Activated naive CD8-positive, alpha-beta T cell treated with anti-CD3 and anti-CD28 coated beads, Interleukin-2, amount 10 ng/mL, durations not matched to agents 7 days and 5 days (primary cell): Measurements from ENCODE around the gene ZNRF3. TPM values are rescaled to one million over a fixed set of nuclear protein-coding genes. Genes with fewer than 3 reads are reported as not detected.

ENCODE experiments used
- ATAC-seq: fragments of 150-1000 bp; cut with Tn5 transposase; one replicate; pipeline ENCODE4 v1.10.0; 2021; ENCODE audit warnings: low read depth, moderate library complexity
- POLR2A ChIA-PET: fragments of 350-600 bp; sonication (Branson Sonifier 250); formaldehyde crosslinking; loops from one replicate; lab custom pipeline; 2021; ENCODE audit warnings: antibody characterized with exemption; lab: Charles Lee
- DNase-seq: peaks from one replicate; pipeline ENCODE4 v3.0.0; 2021
- H3K27ac Mint-ChIP-seq: one replicate; pipeline ENCODE4 v1.8.0; 2022; ENCODE audit warnings: mild to moderate bottlenecking, mixed read lengths
- H3K27me3 Mint-ChIP-seq: one replicate; pipeline ENCODE4 v1.8.0; 2022; ENCODE audit warnings: mild to moderate bottlenecking, moderate library complexity, mixed read lengths
- H3K36me3 Mint-ChIP-seq: one replicate; pipeline ENCODE4 v1.8.0; 2021; ENCODE audit warnings: mild to moderate bottlenecking, mixed read lengths
- H3K4me1 Mint-ChIP-seq: one replicate; pipeline ENCODE4 v1.8.0; 2021; ENCODE audit warnings: mixed read lengths
- H3K4me3 Mint-ChIP-seq: one replicate; pipeline ENCODE4 v1.8.0; 2022; ENCODE audit warnings: mild to moderate bottlenecking, moderate library complexity, mixed read lengths
- H3K9me3 Mint-ChIP-seq: one replicate; pipeline ENCODE4 v1.8.0; 2021; ENCODE audit warnings: mixed read lengths
- total RNA-seq, 2 experiments: library from RNA; stranded (reverse); gene quantifications; one replicate each; pipeline ENCODE4 v1.2.3, GENCODE V29; 2021

The ZNRF3 gene
- total RNA-seq, 2 experiments from 2014 or later = 1.0 to 1.1 TPM

DNA sequence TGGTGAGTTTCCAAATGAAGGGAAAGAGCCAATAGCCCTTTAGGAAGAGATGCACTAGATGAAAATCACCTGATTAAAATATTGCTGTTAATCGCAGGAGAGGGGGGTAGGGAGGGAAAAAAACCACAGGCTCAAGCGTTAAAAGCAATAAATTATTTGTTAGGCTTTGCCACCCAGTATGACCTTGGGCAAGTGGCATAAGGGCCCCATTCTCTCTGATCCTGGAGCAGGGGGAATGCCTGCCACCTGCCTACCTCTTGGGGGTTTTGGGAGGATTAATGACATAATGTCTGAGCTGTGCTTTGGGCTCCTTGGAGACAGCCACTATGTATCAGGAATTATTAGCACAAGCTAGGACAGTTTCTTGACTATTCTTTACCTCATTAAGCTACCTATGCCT lies 80.0 kb downstream of the ZNRF3 start:
- H3K4me1 Mint-ChIP-seq = peaks cover 2% of the 10 kb centered on the region
- H3K4me3 Mint-ChIP-seq = no peak overlapping the region
- H3K27ac Mint-ChIP-seq = no peak overlapping the region
- ATAC-seq (no peak), DNase-seq (no peak)
- H3K9me3 Mint-ChIP-seq = no peaks in the 10 kb centered on the region
- H3K27me3 Mint-ChIP-seq = peaks cover 81% of the 10 kb centered on the region
- POLR2A ChIA-PET = no interaction called here
- H3K36me3 Mint-ChIP-seq = peaks cover 3% of the 10 kb centered on the region

GRCh38 chr22:28967163-28967665 lies 83.8 kb downstream of the ZNRF3 start:
- H3K4me1 Mint-ChIP-seq = no peaks in the 10 kb centered on the region
- H3K27ac Mint-ChIP-seq = no peak overlapping the region
- no peak overlapping the region for H3K4me3 Mint-ChIP-seq
- POLR2A ChIA-PET = no interaction called here
- H3K9me3 Mint-ChIP-seq = no peaks in the 10 kb centered on the region
- DNase-seq = no peak
- no peaks in the 10 kb centered on the region for H3K36me3 Mint-ChIP-seq
- ATAC-seq = no peak
- peaks cover 52% of the 10 kb centered on the region for H3K27me3 Mint-ChIP-seq

DNA sequence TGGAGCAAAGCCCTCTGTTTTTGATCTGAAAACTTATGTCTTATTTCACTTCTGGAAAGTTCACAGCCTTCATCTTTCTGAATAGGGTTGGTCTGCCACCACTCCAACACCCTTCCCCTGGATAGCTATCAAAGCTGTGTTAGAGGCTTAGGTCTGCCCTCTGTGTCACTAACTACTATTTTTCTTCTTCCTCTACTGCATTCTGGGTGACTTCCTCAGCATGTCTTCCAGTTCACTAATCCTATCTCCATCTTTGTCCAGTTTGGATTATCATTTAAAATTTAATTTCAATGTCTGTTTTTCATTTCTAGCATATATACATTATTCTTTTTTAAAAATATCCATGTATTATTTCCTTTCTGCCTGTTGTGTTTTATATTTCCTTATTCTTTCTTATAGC lies 84.6 kb downstream of the ZNRF3 start:
- H3K27me3 Mint-ChIP-seq = peaks cover 44% of the 10 kb centered on the region
- H3K27ac Mint-ChIP-seq = no peak overlapping the region
- H3K36me3 Mint-ChIP-seq = no peaks in the 10 kb centered on the region
- DNase-seq (no peak), ATAC-seq (no peak)
- no peak overlapping the region for H3K4me3 Mint-ChIP-seq
- no peaks in the 10 kb centered on the region for H3K4me1 Mint-ChIP-seq
- POLR2A ChIA-PET = no interaction called here
- H3K9me3 Mint-ChIP-seq = no peaks in the 10 kb centered on the region

DNA sequence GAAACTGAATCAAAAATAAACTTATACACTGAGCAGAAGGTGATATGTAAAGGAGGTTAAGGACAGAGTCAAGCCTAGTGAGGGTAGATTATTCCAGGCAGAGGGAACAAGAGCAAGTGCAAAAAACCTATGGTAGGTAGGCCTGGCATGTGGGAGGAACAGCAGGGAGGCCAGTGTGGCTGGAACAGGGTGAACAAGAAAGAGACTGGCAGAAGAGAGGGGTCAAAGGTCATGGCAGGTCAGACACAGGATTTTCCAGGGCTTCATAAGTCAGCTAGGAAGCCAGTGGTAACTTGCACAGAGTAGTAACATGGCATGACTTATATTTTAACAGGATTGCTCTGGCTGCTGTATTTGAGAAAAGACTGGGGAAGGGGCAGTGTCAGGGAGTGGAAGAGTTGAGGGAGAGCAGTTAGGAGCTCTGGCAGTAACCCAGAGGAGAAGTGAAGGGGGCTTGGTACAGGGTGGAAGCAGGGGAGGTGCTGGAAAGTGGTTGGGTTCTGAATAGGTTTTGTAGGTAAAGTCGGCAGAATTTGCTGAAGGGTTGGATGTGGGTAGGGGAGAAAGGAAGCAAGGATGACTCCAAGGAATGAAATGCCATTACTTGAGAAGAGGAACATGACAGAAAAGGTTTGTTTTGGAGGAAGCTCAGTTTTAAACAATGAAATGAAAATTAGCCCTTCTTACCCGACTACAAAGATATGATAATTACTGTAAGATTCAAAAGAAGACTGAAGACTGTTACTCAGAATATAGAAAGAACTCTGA lies 86.2 kb downstream of the ZNRF3 start:
- DNase-seq = no peak
- ATAC-seq = no peak
- Mint-ChIP-seq H3K4me3 (no peak overlapping the region), H3K27me3 (peaks cover 34% of the 10 kb centered on the region), H3K27ac (no peak overlapping the region), H3K9me3 (no peaks in the 10 kb centered on the region), H3K36me3 (no peaks in the 10 kb centered on the region), H3K4me1 (no peaks in the 10 kb centered on the region)
- POLR2A ChIA-PET = no interaction called here

DNA sequence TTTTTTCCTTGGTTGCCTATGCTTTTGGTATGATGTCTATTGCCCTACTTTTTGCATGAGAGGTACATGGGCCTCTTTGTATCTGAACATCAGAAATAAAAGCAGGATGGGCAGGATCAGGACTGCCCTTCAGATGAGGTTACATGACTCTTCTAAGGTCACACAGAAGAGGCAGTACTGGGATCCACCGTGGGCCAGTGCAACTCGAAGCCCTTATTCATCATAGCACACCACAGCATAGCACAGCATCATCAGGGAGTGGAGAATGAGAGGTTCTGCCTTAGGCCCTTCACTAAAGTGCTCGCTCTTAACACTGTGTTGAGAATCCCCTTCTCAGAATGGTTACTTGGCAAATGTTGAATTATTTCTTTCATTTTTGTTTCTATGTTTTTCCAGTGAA lies 90.0 kb downstream of the ZNRF3 start:
- Mint-ChIP-seq H3K4me3 (no peak overlapping the region), H3K36me3 (no peaks in the 10 kb centered on the region), H3K4me1 (no peaks in the 10 kb centered on the region), H3K27ac (no peak overlapping the region), H3K9me3 (no peaks in the 10 kb centered on the region), H3K27me3 (peaks cover 36% of the 10 kb centered on the region)
- DNase-seq (no peak), ATAC-seq (no peak)
- POLR2A ChIA-PET = no interaction called here

GRCh38 chr22:28977060-28977459 lies 93.7 kb downstream of the ZNRF3 start:
- no peak for DNase-seq
- Mint-ChIP-seq H3K4me3 (no peak overlapping the region), H3K27ac (no peak overlapping the region), H3K4me1 (no peaks in the 10 kb centered on the region), H3K9me3 (no peaks in the 10 kb centered on the region), H3K36me3 (no peaks in the 10 kb centered on the region), H3K27me3 (peaks cover 49% of the 10 kb centered on the region)
- no peak for ATAC-seq
- POLR2A ChIA-PET = no interaction called here

- POLR2A ChIA-PET = no interaction called here
- Mint-ChIP-seq H3K4me3 (no peak overlapping the region), H3K27me3 (peaks cover 50% of the 10 kb centered on the region), H3K36me3 (no peaks in the 10 kb centered on the region), H3K9me3 (no peaks in the 10 kb centered on the region), H3K27ac (no peak overlapping the region), H3K4me1 (no peaks in the 10 kb centered on the region)
- no peak for DNase-seq
- ATAC-seq = no peak
Measured at GRCh38 chr22:28977481-28977971, 94.2 kb downstream of the ZNRF3 start.

DNA sequence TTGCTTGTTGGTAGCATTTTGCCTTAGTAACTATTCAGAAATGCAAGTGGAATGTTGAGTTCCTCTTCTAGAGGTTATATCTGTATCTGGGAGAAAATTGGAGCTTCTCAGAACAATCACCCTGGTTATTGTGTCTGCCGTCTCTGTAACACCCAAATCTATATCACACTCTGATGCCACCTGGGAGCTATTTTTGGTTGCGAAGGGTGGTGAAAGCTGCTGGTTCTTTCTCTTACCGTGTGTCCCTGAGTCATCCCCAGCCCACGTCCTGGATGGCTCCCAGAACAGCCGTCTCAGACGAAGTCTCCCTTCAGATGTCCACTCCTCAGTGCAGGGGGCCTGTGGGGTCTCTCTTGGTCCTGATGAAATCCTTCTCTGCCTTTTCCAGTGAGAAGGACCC lies 94.8 kb downstream of the ZNRF3 start:
- ATAC-seq = no peak

DNA sequence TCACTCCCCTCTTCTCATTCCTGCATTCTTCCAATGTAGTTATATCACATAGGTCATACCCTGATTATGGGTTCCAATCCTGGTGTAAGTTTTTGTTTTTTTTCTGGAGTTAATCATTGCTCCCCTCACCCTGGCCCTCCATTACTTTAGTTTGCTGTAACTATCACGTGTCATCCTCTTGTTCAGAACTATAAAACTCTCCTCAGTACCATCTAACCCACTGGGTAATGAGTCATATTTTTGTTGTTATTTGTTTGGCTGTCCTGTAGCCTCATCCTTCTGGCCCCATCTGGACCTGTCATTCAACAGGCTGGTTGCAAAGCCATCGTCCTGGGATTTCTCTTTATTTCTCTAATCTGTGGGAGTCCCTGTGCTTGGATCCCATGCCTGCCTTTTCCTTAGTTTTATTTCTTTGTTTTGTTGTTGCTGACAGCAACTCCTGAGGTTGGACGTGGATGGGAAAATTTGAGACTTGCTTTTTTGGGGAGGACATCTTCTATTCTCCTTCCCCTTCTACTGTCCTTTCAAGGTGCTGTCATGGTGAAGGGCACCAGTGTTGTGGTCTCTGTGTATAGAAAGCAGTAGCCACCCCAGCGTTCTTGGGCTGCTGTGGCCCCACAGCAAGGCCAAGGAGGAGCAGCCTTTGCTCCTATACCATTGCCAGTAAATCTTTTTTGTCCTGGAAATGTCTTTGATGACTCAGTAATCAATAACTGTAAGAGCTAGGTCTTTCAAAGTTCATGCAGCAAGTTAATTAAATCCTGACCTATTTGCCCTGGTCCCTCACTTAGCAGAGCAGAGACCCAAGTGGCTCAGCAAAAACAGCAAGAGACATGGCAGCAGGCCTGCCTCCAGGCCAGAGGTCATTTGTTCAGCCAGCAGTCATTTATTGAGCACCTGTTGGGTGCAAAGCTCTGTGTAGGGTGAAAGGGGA lies 95.8 kb downstream of the ZNRF3 start:
- no peaks in the 10 kb centered on the region for H3K36me3 Mint-ChIP-seq
- ATAC-seq (no peak), DNase-seq (no peak)
- peaks cover 57% of the 10 kb centered on the region for H3K27me3 Mint-ChIP-seq
- H3K4me1 Mint-ChIP-seq = no peaks in the 10 kb centered on the region
- no peaks in the 10 kb centered on the region for H3K9me3 Mint-ChIP-seq
- POLR2A ChIA-PET = no interaction called here
- no peak overlapping the region for H3K4me3 Mint-ChIP-seq
- H3K27ac Mint-ChIP-seq = no peak overlapping the region

More for the DNA sequence above, 94.8 kb downstream of the ZNRF3 start:
- DNase-seq = no peak
- no peak overlapping the region for H3K4me3 Mint-ChIP-seq
- no peaks in the 10 kb centered on the region for H3K4me1 Mint-ChIP-seq
- no peak overlapping the region for H3K27ac Mint-ChIP-seq
- H3K36me3 Mint-ChIP-seq = no peaks in the 10 kb centered on the region
- POLR2A ChIA-PET = no interaction called here
- peaks cover 55% of the 10 kb centered on the region for H3K27me3 Mint-ChIP-seq
- H3K9me3 Mint-ChIP-seq = no peaks in the 10 kb centered on the region

DNA sequence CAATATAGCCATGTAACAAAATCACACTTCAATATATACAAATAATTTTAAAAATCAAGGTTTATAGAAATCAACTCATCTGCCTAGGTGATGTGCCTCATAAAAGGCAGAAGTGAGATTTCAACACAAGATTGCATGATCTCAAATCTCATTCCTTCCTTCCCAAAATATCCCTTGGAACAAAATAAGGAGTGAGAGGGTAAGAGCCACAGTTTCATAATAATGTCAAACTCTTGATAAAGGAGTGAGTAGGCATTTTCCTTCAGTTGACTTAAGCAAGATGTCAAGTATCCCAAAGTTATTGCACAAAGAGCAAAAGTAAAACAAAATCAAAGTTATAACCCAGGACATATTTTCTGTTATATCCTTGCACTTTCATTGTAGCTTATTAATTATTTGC lies 97.0 kb downstream of the ZNRF3 start:
- no peaks in the 10 kb centered on the region for H3K4me1 Mint-ChIP-seq
- H3K27ac Mint-ChIP-seq = no peak overlapping the region
- H3K36me3 Mint-ChIP-seq = no peaks in the 10 kb centered on the region
- DNase-seq (no peak), ATAC-seq (no peak)
- peaks cover 3% of the 10 kb centered on the region for H3K9me3 Mint-ChIP-seq
- POLR2A ChIA-PET = no interaction called here
- peaks cover 55% of the 10 kb centered on the region for H3K27me3 Mint-ChIP-seq
- H3K4me3 Mint-ChIP-seq = no peak overlapping the region

GRCh38 chr22:28981818-28982499 lies 98.6 kb downstream of the ZNRF3 start:
- no peak overlapping the region for H3K4me3 Mint-ChIP-seq
- ATAC-seq (no peak), DNase-seq (no peak)
- POLR2A ChIA-PET = no interaction called here
- peaks cover 3% of the 10 kb centered on the region for H3K9me3 Mint-ChIP-seq
- H3K4me1 Mint-ChIP-seq = no peaks in the 10 kb centered on the region
- peaks cover 44% of the 10 kb centered on the region for H3K27me3 Mint-ChIP-seq
- no peaks in the 10 kb centered on the region for H3K36me3 Mint-ChIP-seq
- H3K27ac Mint-ChIP-seq = no peak overlapping the region

DNA sequence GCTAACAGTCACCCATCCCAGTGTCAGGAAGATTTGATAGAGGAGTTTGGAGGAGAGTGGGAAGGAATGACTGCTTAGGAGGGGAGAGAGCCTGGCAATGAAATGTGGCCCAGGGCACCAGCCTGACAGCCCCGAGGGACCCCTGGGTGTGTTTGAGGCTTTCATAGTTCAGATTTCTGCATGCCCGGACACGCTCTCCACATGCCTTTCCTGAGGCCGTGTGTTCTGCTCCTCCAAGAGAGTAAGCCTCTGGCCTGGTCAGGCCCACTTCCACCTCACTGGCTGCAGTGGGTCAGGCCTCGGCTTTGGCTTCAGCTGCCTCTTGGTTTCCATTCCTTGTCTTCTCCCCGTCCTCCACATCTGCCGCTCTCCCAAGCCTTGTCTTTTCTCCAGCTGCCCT lies 99.8 kb downstream of the ZNRF3 start:
- Mint-ChIP-seq H3K4me3 (no peak overlapping the region), H3K27ac (no peak overlapping the region), H3K4me1 (no peaks in the 10 kb centered on the region), H3K9me3 (peaks cover 3% of the 10 kb centered on the region), H3K36me3 (no peaks in the 10 kb centered on the region), H3K27me3 (peaks cover 36% of the 10 kb centered on the region)
- DNase-seq (no peak), ATAC-seq (no peak)
- POLR2A ChIA-PET = interaction anchor here (0.7 kb wide), 1 partner anchor 82 kb away, joined by 4 read pairs; no protein-coding TSS in a partner anchor

DNA sequence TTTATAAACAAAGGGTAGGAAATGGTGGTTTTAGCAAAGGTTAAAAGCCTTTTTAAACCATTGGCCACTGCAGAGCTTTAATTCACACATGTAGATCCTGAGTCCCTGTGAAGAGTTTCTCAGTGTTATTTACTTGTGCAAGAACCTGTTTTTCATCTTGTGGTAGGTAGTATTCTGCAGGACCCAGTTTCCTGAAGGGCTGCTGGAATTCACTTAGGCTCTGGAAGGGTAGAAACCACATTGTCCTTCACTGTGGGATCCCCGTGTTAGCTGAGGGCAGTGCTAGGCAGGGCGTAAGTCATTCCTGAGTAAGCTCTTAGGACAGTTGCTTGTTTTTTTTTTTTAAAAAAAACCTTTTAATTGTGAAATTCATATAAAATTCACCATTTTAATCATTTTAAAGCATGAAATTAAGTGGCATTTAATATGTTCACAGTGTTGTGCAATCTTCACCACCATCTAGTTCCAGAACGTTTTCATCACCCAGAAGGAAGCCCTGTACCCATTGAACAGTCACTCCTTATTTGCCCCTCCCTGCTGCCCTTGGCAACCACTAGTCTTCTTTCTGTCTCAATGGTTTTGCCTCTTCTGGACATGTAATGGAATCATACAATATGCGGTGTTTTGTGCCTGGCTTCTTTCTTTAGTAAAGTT lies 100.5 kb downstream of the ZNRF3 start:
- POLR2A ChIA-PET = no interaction called here
- Mint-ChIP-seq H3K27ac (no peak overlapping the region), H3K4me1 (no peaks in the 10 kb centered on the region), H3K9me3 (peaks cover 3% of the 10 kb centered on the region), H3K36me3 (no peaks in the 10 kb centered on the region), H3K27me3 (peaks cover 31% of the 10 kb centered on the region), H3K4me3 (no peak overlapping the region)
- DNase-seq (no peak), ATAC-seq (no peak)
